HT1080 (cell line): Measurements from ENCODE around the gene CYB5R3. TPM values are rescaled to one million over a fixed set of nuclear protein-coding genes. Genes with fewer than 3 reads are reported as not detected.
A peak's percentile ranks its signal among the peaks of the same experiment; 100 is the strongest.

Source experiments
- DNase-seq: peaks from one replicate; pipeline ENCODE4 v3.0.0-alpha.2; 2015; ENCODE audit warnings: low read depth
- total RNA-seq: library from RNA; depleted of rRNA; stranded (reverse); fragments of >200 nt; shearing (Covaris generic); gene quantifications from 2 replicates; pipeline ENCODE4 v1.2.3, GENCODE V29; 2014

CYB5R3 gene
- total RNA-seq, 1 experiment from 2014 or later: 112 TPM

GRCh38 chr22:42646569-42647525, 2.3 kb downstream of the CYB5R3 start:
- DNase-seq: no peak

DNA sequence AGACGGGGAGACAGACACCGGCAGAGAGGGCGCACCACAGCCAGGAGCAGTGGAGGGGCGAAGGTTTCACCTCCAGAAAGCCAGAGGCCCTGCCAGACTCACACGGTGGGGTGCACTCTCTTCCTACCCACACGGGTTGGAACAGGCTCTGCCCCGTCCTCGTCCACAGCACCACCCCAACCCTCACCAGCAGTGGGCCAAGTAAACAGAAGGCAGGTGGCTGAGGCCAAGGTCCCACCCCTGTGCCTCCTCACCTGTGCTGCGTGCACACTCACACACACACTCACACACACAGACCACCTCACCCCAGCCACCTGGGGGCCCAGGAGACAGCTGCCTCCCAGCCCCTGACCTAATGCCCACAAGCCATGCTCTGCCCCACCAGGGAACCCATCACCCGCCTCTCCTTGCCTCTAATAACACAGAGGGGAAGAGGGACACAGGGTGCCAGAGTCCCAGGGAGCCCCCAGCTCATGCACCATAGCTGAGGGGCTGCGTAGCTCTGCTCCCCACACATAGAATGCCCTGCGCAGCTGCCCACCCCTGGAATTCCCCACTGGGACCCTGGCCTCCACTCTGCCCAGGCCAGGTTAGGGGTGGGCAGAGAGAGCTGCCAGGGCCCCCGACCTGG, 3.1 kb downstream of the CYB5R3 start:
- DNase-seq: no peak

GRCh38 chr22:42645341-42645937, 3.8 kb downstream of the CYB5R3 start:
- DNase-seq: no peak

DNA sequence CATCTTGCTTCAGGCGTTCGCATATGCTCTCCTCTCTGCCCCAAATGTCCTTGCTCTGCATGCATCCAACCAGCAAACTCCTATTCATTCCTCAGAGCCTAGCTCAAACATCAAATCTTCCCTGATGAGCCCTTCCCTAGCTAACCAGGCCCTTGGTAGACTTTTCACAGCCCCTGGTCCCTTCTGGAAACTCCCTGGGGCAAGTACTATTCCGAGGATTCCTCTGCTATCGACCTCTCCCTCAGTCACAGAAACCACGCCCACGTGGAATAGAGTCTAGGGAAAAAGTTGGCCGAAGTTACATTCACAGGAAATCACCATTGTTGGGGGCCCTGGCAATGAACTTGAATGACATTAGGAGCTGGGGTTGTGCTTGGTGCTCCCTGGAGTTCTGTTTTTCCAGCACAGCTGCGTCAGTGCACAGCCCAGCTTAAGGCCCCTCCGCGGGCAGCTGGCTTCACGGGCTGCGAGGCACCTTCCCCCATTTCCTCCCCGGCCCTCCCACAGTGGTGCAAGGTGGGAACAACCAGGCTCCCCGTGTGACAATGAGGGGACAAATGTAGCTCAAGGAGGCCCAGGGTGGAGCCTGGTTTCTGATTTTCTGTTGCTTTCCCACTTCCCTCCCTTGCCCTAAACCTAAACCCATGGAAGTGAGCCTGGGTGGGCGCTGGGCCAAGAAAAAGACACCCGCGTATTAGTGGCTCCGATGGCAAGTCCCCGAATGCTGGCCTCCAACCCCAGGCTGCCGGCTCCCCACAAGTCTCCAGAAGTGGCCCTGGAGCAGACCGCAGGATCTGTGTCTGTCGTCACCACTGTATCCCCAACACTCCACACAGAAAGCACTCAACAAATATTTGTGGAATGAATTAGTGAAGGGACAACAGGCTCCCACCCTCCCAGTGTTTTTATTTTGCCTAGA, 4.5 kb downstream of the CYB5R3 start:
- DNase-seq: no peak

GRCh38 chr22:42643634-42644421, 5.4 kb downstream of the CYB5R3 start:
- no peak for DNase-seq

- DNase-seq: no peak
Measured at GRCh38 chr22:42642806-42643633, 6.2 kb downstream of the CYB5R3 start.

- DNase-seq: no peak
Measured at GRCh38 chr22:42641801-42642413, 7.3 kb downstream of the CYB5R3 start.

GRCh38 chr22:42639541-42640241, 9.5 kb downstream of the CYB5R3 start:
- DNase-seq: no peak

DNA sequence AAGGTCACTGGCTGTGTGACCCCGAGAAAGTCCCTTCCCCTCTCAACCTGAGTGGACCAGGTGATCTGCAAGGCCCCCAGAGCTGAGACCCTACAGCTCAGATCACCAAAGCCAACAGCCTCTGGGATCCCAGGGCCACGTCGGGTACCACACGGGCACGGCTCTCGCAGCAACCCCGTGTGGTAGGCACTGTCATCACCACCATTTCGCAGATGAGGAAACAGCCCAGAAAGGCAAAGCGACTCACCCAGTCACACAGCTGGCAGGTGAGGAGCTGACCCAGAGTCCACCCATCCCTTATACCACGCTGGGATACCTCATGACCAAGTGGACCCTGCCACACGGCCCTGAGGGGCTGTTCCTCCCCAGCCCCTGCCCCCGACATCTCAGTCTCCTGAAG, 11.6 kb downstream of the CYB5R3 start:
- no peak for DNase-seq

GRCh38 chr22:42636506-42636905, 12.7 kb downstream of the CYB5R3 start:
- DNase-seq: no peak

DNA sequence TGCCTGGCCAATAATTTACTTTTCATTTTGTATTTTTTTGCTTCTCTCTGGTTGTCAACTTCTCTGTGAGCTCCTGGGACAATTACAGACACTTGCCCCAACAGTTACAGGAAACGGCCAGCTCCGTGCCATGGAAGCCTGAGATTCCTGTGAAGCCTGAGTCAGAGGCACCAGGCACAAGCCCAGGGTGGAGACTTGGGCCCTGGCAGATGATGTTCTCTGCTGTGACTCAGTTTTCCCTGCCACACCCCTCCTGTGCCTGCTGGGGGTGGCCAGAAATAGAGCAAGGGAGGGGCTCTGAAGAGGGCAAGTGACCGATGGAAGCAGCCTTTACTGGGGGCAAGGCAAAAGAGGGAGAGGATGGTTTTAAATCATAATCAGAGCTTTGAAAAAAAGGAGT, 13.7 kb downstream of the CYB5R3 start:
- DNase-seq: peak; percentile 95

GRCh38 chr22:42633013-42633412, 16.2 kb downstream of the CYB5R3 start:
- no peak for DNase-seq

- DNase-seq: no peak
Measured at GRCh38 chr22:42632096-42632495, 17.1 kb downstream of the CYB5R3 start.

GRCh38 chr22:42630901-42631602, 18.1 kb downstream of the CYB5R3 start:
- DNase-seq: peak; percentile 67

- DNase-seq: no peak
Measured at GRCh38 chr22:42630211-42630610, 19.0 kb downstream of the CYB5R3 start.

- no peak for DNase-seq
Measured at GRCh38 chr22:42627981-42628380, 21.2 kb downstream of the CYB5R3 start.

- no peak for DNase-seq
Measured at GRCh38 chr22:42626951-42627625, 22.1 kb downstream of the CYB5R3 start.
